Gastroesophageal sphincter (tissue), 3 donors: ENCODE data around the gene CCDC88C.

ENCODE experiments used
- POLR2A ChIP-seq, 2 donors: fragments of 450-650 bp; IDR thresholded peaks; one replicate each; pipeline ENCODE4 v1.6.1; 2017; ENCODE audit warnings: antibody characterized with exemption in 2 of 2, mild to moderate bottlenecking in 2 of 2, moderate library complexity in 1 of 2
- TF ChIP-seq, protein P1 (sequence below), 4 experiments: fragments of 200-600 bp in 2 of 4; fragments of 450-650 bp in 2 of 4; sonication (generic) in 1 of 4; IDR thresholded peaks; one replicate each; pipeline ENCODE4 v1.5.1; 2017 to 2019; ENCODE audit warnings: antibody characterized with exemption in 4 of 4, mild to moderate bottlenecking in 2 of 4, moderate library complexity in 2 of 4

DNA sequence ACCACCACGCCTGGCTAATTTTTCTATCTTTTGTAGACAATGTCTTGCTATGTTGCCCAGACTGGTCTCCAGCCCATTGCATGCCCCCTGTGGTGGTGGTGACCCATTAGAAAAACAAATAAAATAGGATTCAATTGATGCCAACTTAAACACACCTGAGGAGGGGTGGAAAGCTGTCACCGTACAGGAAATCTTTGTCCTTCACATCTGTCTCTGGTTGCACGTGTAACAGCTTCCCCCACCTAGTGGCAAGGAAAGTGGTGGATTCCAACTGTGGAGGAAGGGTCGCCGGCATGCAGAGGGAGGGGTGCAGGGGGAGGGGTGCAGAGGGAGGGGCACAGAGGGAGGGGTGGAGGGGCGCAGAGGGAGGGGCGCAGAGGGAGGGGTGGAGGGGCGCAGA, 147.0 kb downstream of the CCDC88C start:
- TF ChIP-seq POLR2A (IDR thresholded peaks at IDR 0.05) = no peak
- TF ChIP-seq, protein P1, sequence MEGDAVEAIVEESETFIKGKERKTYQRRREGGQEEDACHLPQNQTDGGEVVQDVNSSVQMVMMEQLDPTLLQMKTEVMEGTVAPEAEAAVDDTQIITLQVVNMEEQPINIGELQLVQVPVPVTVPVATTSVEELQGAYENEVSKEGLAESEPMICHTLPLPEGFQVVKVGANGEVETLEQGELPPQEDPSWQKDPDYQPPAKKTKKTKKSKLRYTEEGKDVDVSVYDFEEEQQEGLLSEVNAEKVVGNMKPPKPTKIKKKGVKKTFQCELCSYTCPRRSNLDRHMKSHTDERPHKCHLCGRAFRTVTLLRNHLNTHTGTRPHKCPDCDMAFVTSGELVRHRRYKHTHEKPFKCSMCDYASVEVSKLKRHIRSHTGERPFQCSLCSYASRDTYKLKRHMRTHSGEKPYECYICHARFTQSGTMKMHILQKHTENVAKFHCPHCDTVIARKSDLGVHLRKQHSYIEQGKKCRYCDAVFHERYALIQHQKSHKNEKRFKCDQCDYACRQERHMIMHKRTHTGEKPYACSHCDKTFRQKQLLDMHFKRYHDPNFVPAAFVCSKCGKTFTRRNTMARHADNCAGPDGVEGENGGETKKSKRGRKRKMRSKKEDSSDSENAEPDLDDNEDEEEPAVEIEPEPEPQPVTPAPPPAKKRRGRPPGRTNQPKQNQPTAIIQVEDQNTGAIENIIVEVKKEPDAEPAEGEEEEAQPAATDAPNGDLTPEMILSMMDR (IDR thresholded peaks at IDR 0.05) = no peak
